Fibroblast of villous mesenchyme (primary cell): ENCODE measurements around the gene SRD5A1. TPM values are rescaled to one million over a fixed set of nuclear protein-coding genes. Genes with fewer than 3 reads are reported as not detected.

Experiments
- DNase-seq: peaks from one replicate; pipeline ENCODE4 v3.0.0-alpha.2; 2010; ENCODE audit warnings: low read depth
- H3K4me3 ChIP-seq: 2 replicates; pipeline ENCODE4 v1.5.1; 2011; ENCODE audit warnings: low read depth, mild to moderate bottlenecking, low read length
- total RNA-seq: library from RNA; depleted of rRNA; stranded (reverse); fragments of >200 nt; gene quantifications from 2 replicates; pipeline ENCODE4 v1.2.3, GENCODE V29; 2012
- TF ChIP-seq, protein P1 (sequence below): IDR thresholded peaks from 2 replicates; pipeline ENCODE4 v1.5.1; 2012; ENCODE audit warnings: low read depth, mild to moderate bottlenecking, low read length; ENCODE audit not compliant: insufficient read depth

The SRD5A1 gene
- total RNA-seq, 1 donor: 7.3 TPM

DNA sequence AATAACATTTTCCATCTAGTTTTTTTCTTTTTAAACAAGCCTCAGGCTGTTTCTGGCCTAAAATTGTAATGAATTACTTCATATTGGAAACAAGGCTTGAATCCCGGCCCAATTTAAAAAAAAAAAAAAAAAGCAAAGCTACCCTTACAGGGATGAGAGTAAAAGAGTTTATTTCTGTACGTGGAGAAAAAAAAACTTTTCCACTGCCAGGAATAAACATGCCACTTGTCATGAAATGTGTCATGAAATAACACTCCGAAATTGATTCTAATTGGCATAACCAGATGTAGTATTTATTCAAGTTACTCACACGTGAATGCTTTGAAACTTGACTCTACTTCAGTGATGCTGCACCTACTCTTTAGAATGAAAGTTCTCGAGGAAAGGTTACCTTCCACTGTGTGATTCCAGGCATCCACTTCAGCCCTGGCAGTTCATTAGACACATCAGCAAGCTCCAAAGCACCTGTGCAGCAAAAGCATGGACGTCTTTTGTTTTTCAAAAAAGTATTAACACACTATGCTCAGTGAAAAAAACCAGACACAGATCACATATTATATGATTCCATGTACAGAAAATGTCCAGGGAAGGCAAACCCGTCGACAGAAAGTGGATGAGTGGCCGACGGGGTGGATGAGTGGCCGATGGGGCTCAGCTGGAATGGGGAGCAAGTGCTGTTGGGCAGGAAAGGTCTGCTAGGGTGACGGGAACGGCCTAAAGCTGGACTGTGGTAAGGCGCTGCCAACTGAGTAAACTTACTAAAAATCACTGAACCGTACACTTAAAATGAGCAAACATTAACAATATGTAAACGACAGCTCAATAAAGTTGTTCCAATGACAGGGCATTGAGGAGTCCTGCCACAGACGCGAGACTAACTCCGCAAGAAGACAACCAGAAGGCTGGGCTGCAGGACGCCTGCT is 21.6 kb upstream of the SRD5A1 start:
- no peak for DNase-seq
- TF ChIP-seq, protein P1, sequence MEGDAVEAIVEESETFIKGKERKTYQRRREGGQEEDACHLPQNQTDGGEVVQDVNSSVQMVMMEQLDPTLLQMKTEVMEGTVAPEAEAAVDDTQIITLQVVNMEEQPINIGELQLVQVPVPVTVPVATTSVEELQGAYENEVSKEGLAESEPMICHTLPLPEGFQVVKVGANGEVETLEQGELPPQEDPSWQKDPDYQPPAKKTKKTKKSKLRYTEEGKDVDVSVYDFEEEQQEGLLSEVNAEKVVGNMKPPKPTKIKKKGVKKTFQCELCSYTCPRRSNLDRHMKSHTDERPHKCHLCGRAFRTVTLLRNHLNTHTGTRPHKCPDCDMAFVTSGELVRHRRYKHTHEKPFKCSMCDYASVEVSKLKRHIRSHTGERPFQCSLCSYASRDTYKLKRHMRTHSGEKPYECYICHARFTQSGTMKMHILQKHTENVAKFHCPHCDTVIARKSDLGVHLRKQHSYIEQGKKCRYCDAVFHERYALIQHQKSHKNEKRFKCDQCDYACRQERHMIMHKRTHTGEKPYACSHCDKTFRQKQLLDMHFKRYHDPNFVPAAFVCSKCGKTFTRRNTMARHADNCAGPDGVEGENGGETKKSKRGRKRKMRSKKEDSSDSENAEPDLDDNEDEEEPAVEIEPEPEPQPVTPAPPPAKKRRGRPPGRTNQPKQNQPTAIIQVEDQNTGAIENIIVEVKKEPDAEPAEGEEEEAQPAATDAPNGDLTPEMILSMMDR: no peak
- H3K4me3 ChIP-seq: no peak overlapping the region

DNA sequence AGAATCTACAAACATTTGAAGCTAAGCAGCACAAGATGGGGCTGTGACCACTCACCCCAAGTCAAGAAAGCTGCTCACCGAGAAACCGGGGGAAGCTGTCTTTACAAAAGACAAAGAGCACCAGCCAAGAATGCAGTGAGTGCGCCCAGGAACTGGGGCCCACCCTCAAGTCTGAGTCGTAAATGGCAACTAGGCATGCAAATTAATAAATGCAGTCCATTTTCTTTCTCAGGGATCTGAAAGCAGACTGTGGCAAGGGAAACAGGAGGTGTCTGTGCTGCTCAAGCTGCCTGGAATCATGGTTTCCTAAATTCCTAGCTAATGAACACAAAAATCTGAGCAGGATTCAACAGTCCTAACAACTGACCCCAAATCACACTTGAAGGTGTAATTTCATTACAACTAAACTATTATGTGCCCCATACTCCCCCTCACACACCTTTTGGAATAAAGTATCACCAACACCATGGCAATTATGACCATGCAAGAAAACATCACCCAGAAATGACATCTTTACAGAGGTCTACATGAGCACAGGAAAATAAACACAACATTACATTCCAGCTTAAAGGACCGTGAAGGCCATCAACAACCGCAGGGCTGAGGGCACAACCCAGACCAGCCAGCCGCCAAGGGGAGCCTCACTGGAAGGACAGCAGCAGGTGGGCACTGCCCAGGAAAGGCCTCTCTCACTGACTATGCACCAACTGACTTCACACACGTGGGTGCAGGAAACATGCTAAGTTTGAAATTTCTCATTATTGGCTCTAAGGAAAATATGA is 18.0 kb upstream of the SRD5A1 start:
- TF ChIP-seq, protein P1: no peak
- no peak for DNase-seq
- H3K4me3 ChIP-seq: no peak overlapping the region

DNA sequence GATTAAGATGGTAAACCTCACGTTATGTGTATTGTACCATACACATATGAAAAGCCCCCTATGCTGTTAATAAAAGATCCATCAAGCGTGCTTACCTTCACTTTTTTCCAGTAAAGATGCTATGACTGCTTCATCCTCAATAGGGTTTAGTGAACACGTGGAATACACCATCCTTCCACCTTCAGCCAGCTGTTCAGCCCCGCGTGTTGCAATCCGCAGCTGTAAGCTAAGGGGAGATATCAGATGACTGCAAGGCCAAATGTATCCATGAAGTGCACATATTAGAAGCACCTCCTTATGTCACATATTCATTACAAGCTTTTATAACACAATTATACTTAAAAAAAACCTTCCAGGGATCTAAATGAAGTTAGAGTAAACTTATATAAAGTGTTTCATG is 16.6 kb upstream of the SRD5A1 start:
- TF ChIP-seq, protein P1: no peak
- H3K4me3 ChIP-seq: no peak overlapping the region
- DNase-seq: no peak

DNA sequence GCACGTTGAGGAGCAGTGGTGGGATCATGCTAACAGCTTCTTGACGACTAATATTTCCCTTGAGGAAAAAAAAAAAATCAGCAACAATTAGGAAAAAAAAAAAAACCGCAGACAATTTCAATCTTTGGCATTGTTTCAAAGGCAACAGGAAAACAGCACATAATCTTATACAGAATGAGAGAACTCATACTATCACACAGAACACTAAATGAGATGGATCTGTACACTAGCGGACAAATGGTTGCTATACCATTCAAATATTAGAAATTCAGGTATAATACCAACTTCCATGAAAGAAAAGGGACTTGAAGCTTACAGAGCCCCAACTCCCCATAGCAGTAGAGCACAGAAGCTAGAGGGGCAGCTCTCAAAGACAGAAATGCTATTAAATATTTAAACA is 10.0 kb upstream of the SRD5A1 start:
- DNase-seq: no peak
- no peak overlapping the region for H3K4me3 ChIP-seq
- TF ChIP-seq, protein P1: no peak

DNA sequence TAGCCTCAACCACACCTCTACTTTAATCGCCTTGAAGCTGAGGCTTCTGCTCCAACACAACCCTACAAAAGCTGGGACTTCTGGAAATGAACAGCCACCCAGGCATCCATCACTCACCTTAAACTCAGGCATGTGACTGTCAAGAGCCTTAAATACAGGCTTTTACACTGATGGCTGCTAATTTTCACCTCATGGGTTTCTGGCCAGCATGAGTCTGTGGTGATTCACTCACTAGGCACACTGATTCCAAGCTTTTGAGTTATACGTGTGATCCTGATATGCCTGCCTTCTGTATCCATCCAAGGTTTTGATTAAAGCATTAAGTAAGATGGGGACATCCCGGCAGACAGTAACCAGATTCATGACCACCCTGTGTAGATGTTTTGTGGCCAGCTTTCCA is 9.3 kb upstream of the SRD5A1 start:
- TF ChIP-seq, protein P1: no peak
- H3K4me3 ChIP-seq: no peak overlapping the region
- DNase-seq: no peak

DNA sequence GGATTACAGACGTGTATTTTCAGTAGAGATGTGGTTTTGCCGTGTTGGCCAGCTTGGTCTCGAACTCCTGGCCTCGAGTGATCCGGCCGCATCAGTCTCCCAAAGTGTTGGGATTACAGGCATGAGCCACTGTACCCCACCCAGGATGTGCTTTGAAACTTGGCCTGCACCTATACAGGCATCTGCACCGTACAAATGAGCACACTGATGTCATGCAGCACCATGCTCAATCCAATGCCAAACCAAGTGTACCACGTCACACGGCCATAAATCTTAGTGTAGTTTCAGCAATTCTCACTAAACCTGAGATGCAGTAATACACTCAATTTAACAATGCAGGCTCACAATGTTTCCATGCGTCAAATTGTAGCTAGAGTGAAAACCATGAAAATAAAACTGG is 6.7 kb upstream of the SRD5A1 start:
- TF ChIP-seq, protein P1: no peak
- H3K4me3 ChIP-seq: no peak overlapping the region
- no peak for DNase-seq
